SK-N-SH (cell line): Measurements from ENCODE around the gene ZFP36.

Source experiments
- EP300 ChIP-seq, 2 experiments: IDR thresholded peaks; 2 replicates each; pipeline versions ENCODE4 v1.4.0 to v1.6.1; 2012; ENCODE audit warnings: borderline replicate concordance in 1 of 2, low read depth in 1 of 2, low read length in 1 of 2
- EZH2phosphoT487 ChIP-seq: fragments of 200-600 bp; sonication (generic); IDR thresholded peaks from 2 replicates; pipeline ENCODE4 v1.6.1; 2017; ENCODE audit warnings: low read depth, mixed run types, mild to moderate bottlenecking, antibody characterized with exemption, moderate library complexity, borderline replicate concordance
- FOXJ3 ChIP-seq: sonication (generic); formaldehyde crosslinking; IDR thresholded peaks from 2 replicates; pipeline ENCODE4 v1.5.1; 2020; ENCODE audit warnings: mild to moderate bottlenecking, missing genetic modification reagents
- GATA2 ChIP-seq: sonication (generic); formaldehyde crosslinking; IDR thresholded peaks from 2 replicates; pipeline ENCODE4 v1.5.0; 2020; ENCODE audit warnings: mild to moderate bottlenecking, missing genetic modification reagents
- JUND ChIP-seq: IDR thresholded peaks from 2 replicates; pipeline ENCODE4 v1.4.0; 2012
- MXI1 ChIP-seq: IDR thresholded peaks from 2 replicates; pipeline ENCODE4 v1.6.1; 2012; ENCODE audit warnings: mild to moderate bottlenecking, low read depth, low read length, improper control_type of control experiment
- RAD21 ChIP-seq: IDR thresholded peaks from 2 replicates; pipeline ENCODE4 v1.6.1; 2012; ENCODE audit warnings: mild to moderate bottlenecking, low read length
- TAF1 ChIP-seq: IDR thresholded peaks from 2 replicates; pipeline ENCODE4 v1.6.1; 2012; ENCODE audit warnings: low read depth, mild to moderate bottlenecking, low read length, moderate library complexity, borderline replicate concordance
- TEAD4 ChIP-seq: IDR thresholded peaks from 2 replicates; pipeline ENCODE4 v1.4.0; 2012; ENCODE audit warnings: mild to moderate bottlenecking, borderline replicate concordance; ENCODE audit not compliant: insufficient read depth
- TF ChIP-seq, protein P1 (sequence below): fragments of 200-600 bp; sonication (generic); IDR thresholded peaks from 2 replicates; pipeline ENCODE4 v1.6.1; 2017; ENCODE audit warnings: antibody characterized with exemption, mild to moderate bottlenecking, moderate library complexity
- TF ChIP-seq, protein P2 (sequence below): IDR thresholded peaks from 2 replicates; pipeline ENCODE4 v1.4.0; 2012; ENCODE audit warnings: low read depth, borderline replicate concordance
- TF ChIP-seq, protein P3 (sequence below): IDR thresholded peaks from 2 replicates; pipeline ENCODE4 v1.6.1; 2012; ENCODE audit warnings: mild to moderate bottlenecking, low read depth, low read length, moderate library complexity

DNA sequence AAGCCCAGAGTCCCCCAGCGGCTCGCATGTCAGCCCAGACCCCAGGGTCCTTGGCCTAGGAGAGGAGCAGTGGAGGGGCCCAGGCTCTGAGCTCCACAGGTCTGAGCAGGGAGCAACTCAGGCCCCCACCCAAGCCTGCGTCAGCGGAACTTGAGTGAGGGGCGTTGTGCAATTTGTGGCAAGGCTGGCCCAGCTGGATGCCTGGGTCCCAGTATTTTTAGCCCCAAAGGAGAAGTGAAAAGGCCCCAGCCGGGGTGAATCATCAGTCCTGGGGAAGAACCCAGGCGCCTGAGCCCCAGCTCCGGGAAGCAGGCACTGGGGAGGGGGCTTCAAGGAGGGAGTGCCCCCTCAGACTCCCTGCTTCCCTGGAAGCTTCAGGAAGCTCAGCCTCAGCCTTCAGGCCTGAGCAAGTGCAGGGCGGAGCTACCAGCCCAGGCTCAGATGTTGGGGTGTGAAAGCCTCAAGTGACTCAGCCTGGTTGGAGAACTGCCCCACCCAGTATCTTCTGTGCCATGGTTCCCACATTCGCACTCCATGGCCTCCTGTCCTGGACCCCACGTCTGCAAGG, 8.3 kb upstream of the ZFP36 start:
- TF ChIP-seq, protein P1, sequence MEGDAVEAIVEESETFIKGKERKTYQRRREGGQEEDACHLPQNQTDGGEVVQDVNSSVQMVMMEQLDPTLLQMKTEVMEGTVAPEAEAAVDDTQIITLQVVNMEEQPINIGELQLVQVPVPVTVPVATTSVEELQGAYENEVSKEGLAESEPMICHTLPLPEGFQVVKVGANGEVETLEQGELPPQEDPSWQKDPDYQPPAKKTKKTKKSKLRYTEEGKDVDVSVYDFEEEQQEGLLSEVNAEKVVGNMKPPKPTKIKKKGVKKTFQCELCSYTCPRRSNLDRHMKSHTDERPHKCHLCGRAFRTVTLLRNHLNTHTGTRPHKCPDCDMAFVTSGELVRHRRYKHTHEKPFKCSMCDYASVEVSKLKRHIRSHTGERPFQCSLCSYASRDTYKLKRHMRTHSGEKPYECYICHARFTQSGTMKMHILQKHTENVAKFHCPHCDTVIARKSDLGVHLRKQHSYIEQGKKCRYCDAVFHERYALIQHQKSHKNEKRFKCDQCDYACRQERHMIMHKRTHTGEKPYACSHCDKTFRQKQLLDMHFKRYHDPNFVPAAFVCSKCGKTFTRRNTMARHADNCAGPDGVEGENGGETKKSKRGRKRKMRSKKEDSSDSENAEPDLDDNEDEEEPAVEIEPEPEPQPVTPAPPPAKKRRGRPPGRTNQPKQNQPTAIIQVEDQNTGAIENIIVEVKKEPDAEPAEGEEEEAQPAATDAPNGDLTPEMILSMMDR = no peak
- no peak for TF ChIP-seq JUND
- no peak for TF ChIP-seq FOXJ3 (CRISPR knock-in tag)
- no peak for TF ChIP-seq MXI1
- TF ChIP-seq, protein P2, sequence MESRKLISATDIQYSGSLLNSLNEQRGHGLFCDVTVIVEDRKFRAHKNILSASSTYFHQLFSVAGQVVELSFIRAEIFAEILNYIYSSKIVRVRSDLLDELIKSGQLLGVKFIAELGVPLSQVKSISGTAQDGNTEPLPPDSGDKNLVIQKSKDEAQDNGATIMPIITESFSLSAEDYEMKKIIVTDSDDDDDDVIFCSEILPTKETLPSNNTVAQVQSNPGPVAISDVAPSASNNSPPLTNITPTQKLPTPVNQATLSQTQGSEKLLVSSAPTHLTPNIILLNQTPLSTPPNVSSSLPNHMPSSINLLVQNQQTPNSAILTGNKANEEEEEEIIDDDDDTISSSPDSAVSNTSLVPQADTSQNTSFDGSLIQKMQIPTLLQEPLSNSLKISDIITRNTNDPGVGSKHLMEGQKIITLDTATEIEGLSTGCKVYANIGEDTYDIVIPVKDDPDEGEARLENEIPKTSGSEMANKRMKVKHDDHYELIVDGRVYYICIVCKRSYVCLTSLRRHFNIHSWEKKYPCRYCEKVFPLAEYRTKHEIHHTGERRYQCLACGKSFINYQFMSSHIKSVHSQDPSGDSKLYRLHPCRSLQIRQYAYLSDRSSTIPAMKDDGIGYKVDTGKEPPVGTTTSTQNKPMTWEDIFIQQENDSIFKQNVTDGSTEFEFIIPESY = no peak
- no peak for TF ChIP-seq EZH2phosphoT487
- TF ChIP-seq RAD21 = no peak
- TF ChIP-seq, protein P3, sequence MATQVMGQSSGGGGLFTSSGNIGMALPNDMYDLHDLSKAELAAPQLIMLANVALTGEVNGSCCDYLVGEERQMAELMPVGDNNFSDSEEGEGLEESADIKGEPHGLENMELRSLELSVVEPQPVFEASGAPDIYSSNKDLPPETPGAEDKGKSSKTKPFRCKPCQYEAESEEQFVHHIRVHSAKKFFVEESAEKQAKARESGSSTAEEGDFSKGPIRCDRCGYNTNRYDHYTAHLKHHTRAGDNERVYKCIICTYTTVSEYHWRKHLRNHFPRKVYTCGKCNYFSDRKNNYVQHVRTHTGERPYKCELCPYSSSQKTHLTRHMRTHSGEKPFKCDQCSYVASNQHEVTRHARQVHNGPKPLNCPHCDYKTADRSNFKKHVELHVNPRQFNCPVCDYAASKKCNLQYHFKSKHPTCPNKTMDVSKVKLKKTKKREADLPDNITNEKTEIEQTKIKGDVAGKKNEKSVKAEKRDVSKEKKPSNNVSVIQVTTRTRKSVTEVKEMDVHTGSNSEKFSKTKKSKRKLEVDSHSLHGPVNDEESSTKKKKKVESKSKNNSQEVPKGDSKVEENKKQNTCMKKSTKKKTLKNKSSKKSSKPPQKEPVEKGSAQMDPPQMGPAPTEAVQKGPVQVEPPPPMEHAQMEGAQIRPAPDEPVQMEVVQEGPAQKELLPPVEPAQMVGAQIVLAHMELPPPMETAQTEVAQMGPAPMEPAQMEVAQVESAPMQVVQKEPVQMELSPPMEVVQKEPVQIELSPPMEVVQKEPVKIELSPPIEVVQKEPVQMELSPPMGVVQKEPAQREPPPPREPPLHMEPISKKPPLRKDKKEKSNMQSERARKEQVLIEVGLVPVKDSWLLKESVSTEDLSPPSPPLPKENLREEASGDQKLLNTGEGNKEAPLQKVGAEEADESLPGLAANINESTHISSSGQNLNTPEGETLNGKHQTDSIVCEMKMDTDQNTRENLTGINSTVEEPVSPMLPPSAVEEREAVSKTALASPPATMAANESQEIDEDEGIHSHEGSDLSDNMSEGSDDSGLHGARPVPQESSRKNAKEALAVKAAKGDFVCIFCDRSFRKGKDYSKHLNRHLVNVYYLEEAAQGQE = no peak
- no peak for TF ChIP-seq GATA2 (CRISPR knock-in tag)
- TF ChIP-seq TAF1 = no peak
- no peak for TF ChIP-seq TEAD4
- no peak for TF ChIP-seq EP300 (IDR thresholded peaks at IDR 0.05; ENCODE audit: borderline replicate concordance in 1 of 2, low read depth in 1 of 2, low read length in 1 of 2)
